Muscle of arm (tissue), 12 donors: ENCODE results near the gene TWIST2. TPM values are rescaled to one million over a fixed set of nuclear protein-coding genes. Genes with fewer than 3 reads are reported as not detected.

Experiments used
- DNase-seq: peaks from one replicate; pipeline ENCODE4 v3.0.0-alpha.2; 2013
- polyA plus RNA-seq, 12 donors: library from polyadenylated mRNA; unstranded; fragments of 120-200 nt; gene quantifications; one replicate each; pipeline ENCODE4 v1.2.1, GENCODE V29; 2013; ENCODE audit not compliant: insufficient read length in 12 of 12

TWIST2 gene
- polyA plus RNA-seq, 12 donors = 3.0 to 140 (median 5.9) TPM; not detected in 2

- DNase-seq = no peak
Measured at GRCh38 chr2:238855299-238855698, 7.4 kb downstream of the TWIST2 start.

- no peak for DNase-seq
Measured at GRCh38 chr2:238855891-238856580, 8.2 kb downstream of the TWIST2 start.

- DNase-seq = no peak
Measured at GRCh38 chr2:238856713-238857567, 9.1 kb downstream of the TWIST2 start.

GRCh38 chr2:238857959-238858358 is 10.1 kb downstream of the TWIST2 start:
- no peak for DNase-seq

GRCh38 chr2:238859636-238860347 is 11.9 kb downstream of the TWIST2 start:
- no peak for DNase-seq

GRCh38 chr2:238861013-238861730 is 13.3 kb downstream of the TWIST2 start:
- DNase-seq = no peak

GRCh38 chr2:238861766-238862315 is 14.0 kb downstream of the TWIST2 start:
- DNase-seq = no peak

- DNase-seq = no peak
Measured at GRCh38 chr2:238862701-238863100, 14.8 kb downstream of the TWIST2 start.

- no peak for DNase-seq
Measured at GRCh38 chr2:238863231-238863630, 15.3 kb downstream of the TWIST2 start.

- no peak for DNase-seq
Measured at GRCh38 chr2:238863749-238864206, 15.9 kb downstream of the TWIST2 start.

- DNase-seq = peak; percentile 89
Measured at GRCh38 chr2:238864207-238865014, 16.5 kb downstream of the TWIST2 start.

GRCh38 chr2:238865015-238865719 is 17.3 kb downstream of the TWIST2 start:
- DNase-seq = no peak

GRCh38 chr2:238865744-238866355 is 18.0 kb downstream of the TWIST2 start:
- no peak for DNase-seq

GRCh38 chr2:238866656-238867277 is 18.9 kb downstream of the TWIST2 start:
- DNase-seq = no peak

- no peak for DNase-seq
Measured at GRCh38 chr2:238868067-238868524, 20.2 kb downstream of the TWIST2 start.

- no peak for DNase-seq
Measured at GRCh38 chr2:238868616-238869292, 20.9 kb downstream of the TWIST2 start.

GRCh38 chr2:238869293-238870124 is 21.6 kb downstream of the TWIST2 start:
- DNase-seq = no peak
